ENCODE results near the gene PLXNC1. TPM values are rescaled to one million over a fixed set of nuclear protein-coding genes. Genes with fewer than 3 reads are reported as not detected.
A peak's percentile ranks its signal among the peaks of the same experiment; 100 is the strongest.

Gene PLXNC1
- total RNA-seq, 6 experiments from 2014 or later = 0.18 to 0.40 (median 0.22) TPM

- no peak overlapping the region for H3K4me3 Mint-ChIP-seq
- H3K27me3 Mint-ChIP-seq (ENCODE audit: insufficient read depth) = peaks cover 2% of the 10 kb centered on the region
- H3K36me3 Mint-ChIP-seq (ENCODE audit: low read depth) = peaks cover 20% of the 10 kb centered on the region; the same call in 1 of the 2 replicates
- H3K9me3 Mint-ChIP-seq = no peaks in the 10 kb centered on the region
- DNase-seq = no peak
- H3K27ac Mint-ChIP-seq = 0 out of 2 replicates have a peak overlapping the region, but pooled peaks have one; percentile 54
- peaks cover 27% of the 10 kb centered on the region for H3K4me1 Mint-ChIP-seq (ENCODE audit: low read depth)
- TF ChIP-seq CTCF (IDR thresholded peaks at IDR 0.05) = no peak
These were observed 155.6 kb downstream of the PLXNC1 start for GRCh38 chr12:94304012-94304411.

- Mint-ChIP-seq H3K27me3 (ENCODE audit: insufficient read depth) (peaks cover 2% of the 10 kb centered on the region), H3K27ac (peak overlapping the region; percentile 54), H3K4me3 (no peak overlapping the region), H3K36me3 (ENCODE audit: low read depth) (peaks cover 20% of the 10 kb centered on the region; the same call in 1 of the 2 replicates), H3K4me1 (ENCODE audit: low read depth) (peaks cover 27% of the 10 kb centered on the region), H3K9me3 (no peaks in the 10 kb centered on the region)
- TF ChIP-seq CTCF (IDR thresholded peaks at IDR 0.05) = no peak
- DNase-seq = peak; percentile 62
These were observed 156.2 kb downstream of the PLXNC1 start for GRCh38 chr12:94304566-94305061.

GRCh38 chr12:94305130-94305957 lies 157.0 kb downstream of the PLXNC1 start:
- H3K4me3 Mint-ChIP-seq = no peak overlapping the region
- H3K36me3 Mint-ChIP-seq (ENCODE audit: low read depth) = peaks cover 16% of the 10 kb centered on the region; the same call in 1 of the 2 replicates
- peak overlapping the region; percentile 54 for H3K27ac Mint-ChIP-seq
- peak; percentile 13 for DNase-seq
- no peaks in the 10 kb centered on the region for H3K9me3 Mint-ChIP-seq
- TF ChIP-seq CTCF (IDR thresholded peaks at IDR 0.05) = no peak
- peaks cover 2% of the 10 kb centered on the region for H3K27me3 Mint-ChIP-seq (ENCODE audit: insufficient read depth)
- peaks cover 27% of the 10 kb centered on the region for H3K4me1 Mint-ChIP-seq (ENCODE audit: low read depth)

- Mint-ChIP-seq H3K4me1 (ENCODE audit: low read depth) (peaks cover 24% of the 10 kb centered on the region), H3K27ac (no peak overlapping the region), H3K36me3 (ENCODE audit: low read depth) (peaks cover 10% of the 10 kb centered on the region; the same call in 1 of the 2 replicates), H3K4me3 (no peak overlapping the region), H3K27me3 (ENCODE audit: insufficient read depth) (no peaks in the 10 kb centered on the region; the same call in 1 of the 2 replicates), H3K9me3 (no peaks in the 10 kb centered on the region)
- no peak for TF ChIP-seq CTCF (IDR thresholded peaks at IDR 0.05)
- DNase-seq = no peak
These were observed 160.2 kb downstream of the PLXNC1 start for GRCh38 chr12:94308612-94309011.

GRCh38 chr12:94309373-94309772 lies 161.0 kb downstream of the PLXNC1 start:
- Mint-ChIP-seq H3K27ac (no peak overlapping the region), H3K4me3 (no peak overlapping the region), H3K9me3 (no peaks in the 10 kb centered on the region), H3K27me3 (ENCODE audit: insufficient read depth) (no peaks in the 10 kb centered on the region; the same call in 1 of the 2 replicates), H3K4me1 (ENCODE audit: low read depth) (peaks cover 16% of the 10 kb centered on the region), H3K36me3 (ENCODE audit: low read depth) (peaks cover 10% of the 10 kb centered on the region; the same call in 1 of the 2 replicates)
- no peak for TF ChIP-seq CTCF (IDR thresholded peaks at IDR 0.05)
- DNase-seq = no peak
